Kidney capillary endothelial cell (primary cell): ENCODE measurements around the gene CYP4F2.
"Not testable (repeated sequence)": the region's sequence is repeated elsewhere in the genome, so short reads cannot be mapped to it uniquely, and the experiment has no call there.

Source experiments
- DNase-seq: peaks from one replicate; pipeline ENCODE4 v3.0.0-alpha.2; 2018; ENCODE audit warnings: low spot score

Gene CYP4F2

GRCh38 chr19:15900032-15900431, 2.2 kb upstream of the CYP4F2 start:
- not testable (repeated sequence) for DNase-seq

- DNase-seq, result not testable (repeated sequence)
Measured at GRCh38 chr19:15899561-15899960, 1.7 kb upstream of the CYP4F2 start.

- no peak for DNase-seq
Measured at GRCh38 chr19:15897026-15897737, 692 bp downstream of the CYP4F2 start.

GRCh38 chr19:15895876-15896430, 1.9 kb downstream of the CYP4F2 start:
- no peak for DNase-seq

GRCh38 chr19:15894359-15894758, 3.5 kb downstream of the CYP4F2 start:
- DNase-seq, result no peak

- DNase-seq, result no peak
Measured at GRCh38 chr19:15893477-15893876, 4.4 kb downstream of the CYP4F2 start.

GRCh38 chr19:15892012-15892411, 5.9 kb downstream of the CYP4F2 start:
- DNase-seq, result no peak

GRCh38 chr19:15891434-15891833, 6.4 kb downstream of the CYP4F2 start:
- DNase-seq, result no peak

- DNase-seq, result not testable (repeated sequence)
Measured at GRCh38 chr19:15889339-15889738, 8.5 kb downstream of the CYP4F2 start.

GRCh38 chr19:15885919-15886318, 12.0 kb downstream of the CYP4F2 start:
- no peak for DNase-seq

- no peak for DNase-seq
Measured at GRCh38 chr19:15885167-15885566, 12.7 kb downstream of the CYP4F2 start.

GRCh38 chr19:15883329-15883728, 14.5 kb downstream of the CYP4F2 start:
- DNase-seq, result not testable (repeated sequence)

GRCh38 chr19:15874821-15875474, 22.9 kb downstream of the CYP4F2 start:
- DNase-seq, result no peak

GRCh38 chr19:15873771-15874170, 24.1 kb downstream of the CYP4F2 start:
- not testable (repeated sequence) for DNase-seq

GRCh38 chr19:15871570-15871969, 26.3 kb downstream of the CYP4F2 start:
- no peak for DNase-seq

- no peak for DNase-seq
Measured at GRCh38 chr19:15869873-15870272, 28.0 kb downstream of the CYP4F2 start.

GRCh38 chr19:15869109-15869555, 28.7 kb downstream of the CYP4F2 start:
- peak; percentile 28 for DNase-seq

- DNase-seq, result no peak
Measured at GRCh38 chr19:15866636-15867035, 31.2 kb downstream of the CYP4F2 start.

GRCh38 chr19:15864824-15865223, 33.0 kb downstream of the CYP4F2 start:
- no peak for DNase-seq

- DNase-seq, result no peak
Measured at GRCh38 chr19:15863272-15863671, 34.6 kb downstream of the CYP4F2 start.

- DNase-seq, result no peak
Measured at GRCh38 chr19:15862444-15862843, 35.4 kb downstream of the CYP4F2 start.

- DNase-seq, result no peak
Measured at GRCh38 chr19:15860522-15860921, 37.4 kb downstream of the CYP4F2 start.

- no peak for DNase-seq
Measured at GRCh38 chr19:15859187-15859586, 38.7 kb downstream of the CYP4F2 start.
